NCI-H1694 (cell line): ENCODE results near the gene GPR137C.
A peak's percentile ranks its signal among the peaks of the same experiment; 100 is the strongest.
"Not testable (repeated sequence)": the region's sequence is repeated elsewhere in the genome, so short reads cannot be mapped to it uniquely, and the experiment has no call there.

Experiments used
- DNase-seq: peaks from one replicate; lab custom pipeline; 2025; lab: John Stamatoyannopoulos, UW

Gene GPR137C

DNA sequence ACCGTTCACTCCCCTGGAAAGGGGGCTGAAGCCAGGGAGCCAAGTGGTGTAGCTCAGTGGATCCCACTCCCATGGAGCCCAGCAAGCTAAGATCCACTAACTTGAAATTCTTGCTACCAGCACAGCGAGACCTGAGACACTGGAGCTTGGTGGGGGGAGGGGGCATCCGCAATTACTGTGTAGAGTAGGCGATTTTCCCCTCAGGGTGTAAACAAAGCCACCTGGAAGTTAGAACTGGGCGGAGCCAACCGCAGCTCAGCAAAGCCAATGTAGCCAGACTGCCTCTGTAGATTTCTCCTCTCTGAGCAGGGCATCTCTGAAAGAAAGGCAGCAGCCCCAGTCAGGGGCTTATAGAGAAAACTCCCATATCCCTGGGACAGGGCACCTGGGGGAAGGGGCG lies 15.8 kb downstream of the GPR137C start:
- DNase-seq, result not testable (repeated sequence)

- DNase-seq, result no peak
These were observed 23.2 kb downstream of the GPR137C start for GRCh38 chr14:52575858-52576257.

GRCh38 chr14:52583544-52583943 lies 30.9 kb downstream of the GPR137C start:
- no peak for DNase-seq

DNA sequence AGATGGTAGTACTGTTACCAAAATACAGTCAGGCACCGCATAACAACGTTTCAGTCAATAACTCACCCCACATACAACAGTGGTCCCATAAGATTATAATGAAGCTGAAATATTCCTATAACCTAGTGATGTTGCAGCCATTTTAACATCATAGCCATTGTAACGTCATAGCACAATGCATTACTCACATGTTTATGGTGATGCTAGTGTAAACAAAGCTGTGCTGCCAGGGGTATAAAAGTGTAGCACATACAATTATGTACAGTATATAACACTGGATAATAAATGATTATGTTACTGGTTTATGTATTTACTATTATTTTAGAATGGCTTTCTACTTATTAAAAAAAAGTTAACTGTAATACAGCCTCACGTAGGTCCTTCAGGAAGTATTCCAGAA lies 37.0 kb downstream of the GPR137C start:
- no peak for DNase-seq

DNA sequence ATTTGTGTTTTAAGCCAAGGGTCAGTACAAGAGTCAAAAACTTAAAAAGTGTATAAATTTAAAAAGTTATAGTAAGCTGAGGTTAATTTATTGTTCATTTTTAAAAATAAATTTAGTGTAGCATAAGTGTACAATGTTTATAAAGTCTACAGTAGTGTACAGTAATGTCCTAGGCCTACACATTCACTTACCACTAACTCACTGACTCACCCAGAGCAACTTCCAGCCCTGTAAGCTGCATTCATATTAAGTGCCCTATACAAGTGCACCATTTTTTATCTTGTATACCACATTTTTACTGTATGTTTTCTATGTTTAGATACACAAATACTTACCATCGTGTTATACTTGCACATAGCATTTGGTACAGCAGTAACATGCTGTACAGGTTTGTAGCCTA lies 37.7 kb downstream of the GPR137C start:
- no peak for DNase-seq

DNA sequence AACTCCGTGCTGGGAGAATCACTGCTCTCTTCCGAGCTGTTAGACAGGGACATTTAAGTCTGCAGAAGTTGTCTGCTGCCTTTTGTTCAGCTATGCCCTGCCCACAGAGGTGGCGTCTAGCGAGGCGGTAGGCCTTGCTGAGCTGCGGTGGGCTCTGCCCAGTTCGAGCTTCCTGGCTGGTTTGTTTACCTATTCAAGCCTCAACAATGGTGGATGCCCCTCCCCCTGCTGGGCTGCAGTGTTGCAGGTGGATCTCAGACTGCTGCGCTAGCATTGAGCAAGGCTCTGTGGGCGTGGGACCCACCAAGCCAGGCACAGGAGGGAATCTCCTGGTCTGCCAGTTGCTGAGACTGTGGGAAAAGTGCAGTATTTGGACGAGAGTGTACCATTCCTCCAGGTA lies 43.7 kb downstream of the GPR137C start:
- no peak for DNase-seq

- no peak for DNase-seq
These were observed 44.2 kb downstream of the GPR137C start for GRCh38 chr14:52596861-52597260.

DNA sequence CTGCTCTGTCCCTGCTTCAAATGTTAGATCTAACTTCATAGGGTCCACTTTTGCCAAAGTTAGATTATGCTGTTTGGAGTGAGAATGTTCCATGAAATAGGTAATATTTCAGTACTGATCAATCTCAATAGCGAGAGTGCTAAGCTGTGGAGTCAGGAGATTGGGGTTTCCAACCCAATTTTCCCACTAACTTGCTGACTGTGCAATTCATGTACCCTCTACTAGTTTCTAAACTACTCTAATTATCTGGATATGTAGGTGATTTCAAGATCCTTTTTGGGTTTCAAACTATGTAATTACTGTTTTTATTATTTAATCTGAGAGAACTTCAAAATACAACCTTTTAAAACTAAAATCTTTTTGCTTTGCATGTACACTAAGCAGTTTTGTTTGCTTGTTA lies 45.9 kb downstream of the GPR137C start:
- DNase-seq, result no peak

DNA sequence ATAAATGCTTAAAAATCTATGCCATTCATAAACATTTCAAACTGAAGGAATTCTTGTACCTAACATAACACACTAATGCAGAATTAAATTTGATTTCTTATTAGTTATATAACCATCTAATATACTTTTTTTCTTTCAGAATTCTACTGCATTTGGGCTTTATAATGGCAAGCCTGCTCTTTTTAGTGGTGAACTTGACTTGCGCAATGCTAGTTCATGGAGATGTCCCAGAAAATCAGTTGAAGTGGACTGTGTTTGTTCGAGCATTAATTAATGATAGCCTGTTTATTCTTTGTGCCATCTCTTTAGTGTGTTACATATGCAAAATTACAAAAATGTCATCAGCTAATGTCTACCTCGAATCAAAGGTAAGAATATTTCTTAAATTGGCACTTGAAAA lies 47.3 kb downstream of the GPR137C start:
- DNase-seq, result no peak

DNA sequence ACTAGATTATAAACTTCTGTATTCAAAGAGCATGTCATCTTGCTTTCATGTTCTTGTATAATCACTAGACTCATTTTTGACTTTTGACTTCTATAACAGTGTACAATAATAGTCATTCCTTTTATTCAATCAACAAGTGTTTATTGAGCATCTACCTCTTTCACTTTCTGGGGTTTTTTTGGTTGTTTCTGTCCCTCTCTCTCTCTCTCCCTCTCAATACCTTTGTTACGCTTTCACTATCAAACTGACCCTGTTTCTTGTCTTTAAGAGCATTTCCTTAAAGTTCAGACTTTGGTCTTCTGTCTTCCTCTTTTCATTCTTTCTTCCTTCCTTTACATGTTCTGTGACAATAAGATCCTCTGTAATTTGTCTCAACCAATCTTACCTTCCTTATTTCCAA lies 49.5 kb downstream of the GPR137C start:
- no peak for DNase-seq

- peak; percentile 22 for DNase-seq
These were observed 54.4 kb downstream of the GPR137C start for GRCh38 chr14:52607061-52607460.

GRCh38 chr14:52609445-52610044 lies 56.9 kb downstream of the GPR137C start:
- DNase-seq, result no peak

DNA sequence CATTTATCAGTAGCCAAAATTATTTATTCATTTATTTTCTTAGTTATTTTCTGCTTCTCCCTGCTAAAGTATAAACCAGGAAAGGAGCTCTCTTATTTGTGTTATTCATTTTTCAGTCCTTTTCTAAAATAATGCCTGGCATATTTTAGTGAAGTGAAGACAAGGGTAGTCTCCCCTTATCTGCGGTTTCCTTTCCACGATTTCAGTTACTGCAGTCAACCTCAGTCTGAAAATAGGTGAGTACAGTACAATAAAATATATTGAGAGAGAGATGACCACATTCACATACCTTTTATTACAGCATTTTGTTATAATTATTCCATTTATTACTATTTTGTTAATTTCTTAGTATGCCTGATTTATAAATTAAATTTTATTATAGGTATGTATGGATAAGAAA lies 57.6 kb downstream of the GPR137C start:
- no peak for DNase-seq

DNA sequence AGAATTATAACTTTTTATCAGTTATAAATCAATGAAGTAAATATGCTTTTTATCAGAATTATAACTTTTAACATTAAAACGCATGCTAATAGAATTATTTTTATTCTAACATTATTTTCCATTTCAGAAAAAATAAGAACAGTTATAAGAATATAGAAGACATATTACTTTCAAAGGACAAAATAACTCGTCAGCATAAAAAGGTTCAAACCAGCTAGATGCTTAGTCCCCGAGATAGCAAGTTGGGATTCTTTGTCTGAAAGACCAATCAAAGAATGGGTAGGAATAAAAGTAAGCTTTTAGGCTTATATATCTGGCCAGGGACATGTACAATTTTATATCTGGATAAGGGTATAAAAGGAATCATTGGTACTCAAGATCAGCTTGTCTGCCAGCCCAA lies 66.0 kb downstream of the GPR137C start:
- no peak for DNase-seq

- no peak for DNase-seq
These were observed 67.1 kb downstream of the GPR137C start for GRCh38 chr14:52619687-52620086.

DNA sequence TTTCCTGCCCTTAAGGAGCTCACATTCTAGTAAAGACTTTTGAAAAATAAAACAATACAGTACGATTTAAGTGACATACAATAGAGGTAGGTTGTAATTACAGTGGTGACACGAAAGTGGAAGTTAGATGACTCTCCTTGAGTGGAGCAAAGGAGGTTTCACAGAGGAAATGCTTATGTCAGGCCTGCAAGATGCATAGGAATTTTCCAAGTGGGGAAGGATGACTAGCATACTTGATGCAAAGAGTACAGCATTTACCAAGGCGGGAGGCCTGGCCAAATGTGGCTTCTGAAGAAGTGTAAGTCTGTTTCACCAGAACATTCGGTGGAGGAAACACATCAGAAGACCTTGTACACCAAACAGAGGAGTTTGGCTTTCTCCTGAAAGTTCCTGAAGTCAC lies 87.5 kb downstream of the GPR137C start:
- no peak for DNase-seq

GRCh38 chr14:52641745-52642144 lies 89.1 kb downstream of the GPR137C start:
- DNase-seq, result no peak

DNA sequence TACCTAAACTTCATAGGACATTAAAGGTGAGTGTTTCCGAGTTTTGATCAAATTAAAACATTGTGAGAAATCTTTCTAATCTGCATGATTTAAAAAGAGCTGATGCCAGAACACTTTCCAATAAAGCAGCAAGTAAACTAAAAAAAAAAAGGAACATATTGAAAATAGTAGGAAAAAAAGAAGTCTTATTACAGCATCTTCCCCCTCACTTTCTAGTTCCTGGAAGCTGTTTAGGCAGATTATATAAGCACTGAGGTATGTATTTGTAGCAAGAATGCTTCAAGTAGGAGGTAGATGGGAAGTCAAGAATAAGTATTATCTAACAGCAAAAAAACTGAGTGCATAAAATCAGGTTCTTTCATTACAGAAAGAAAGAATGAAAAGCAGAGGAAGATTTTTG lies 96.9 kb downstream of the GPR137C start:
- no peak for DNase-seq

- DNase-seq, result no peak
These were observed 98.1 kb downstream of the GPR137C start for GRCh38 chr14:52650774-52651173.

- DNase-seq, result no peak
These were observed 104.3 kb downstream of the GPR137C start for GRCh38 chr14:52656905-52657304.

DNA sequence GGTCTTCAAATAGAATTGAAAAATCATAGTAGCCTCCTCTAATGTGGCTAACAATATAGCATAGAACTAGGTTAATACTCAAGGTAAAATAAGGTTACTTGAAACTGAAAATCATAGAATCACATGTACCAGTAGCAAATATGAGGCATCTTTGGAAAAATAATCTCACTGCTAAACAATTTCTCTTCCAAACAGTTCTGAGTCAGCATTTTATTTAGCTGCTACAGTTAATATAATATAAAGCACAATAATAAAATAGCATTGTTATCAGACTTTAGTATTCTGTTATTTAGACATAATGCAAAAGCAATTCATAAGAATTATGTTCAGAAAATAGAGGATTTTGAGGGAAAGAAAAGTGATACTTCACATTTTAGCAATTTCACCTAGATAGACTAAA lies 107.7 kb downstream of the GPR137C start:
- DNase-seq, result no peak

DNA sequence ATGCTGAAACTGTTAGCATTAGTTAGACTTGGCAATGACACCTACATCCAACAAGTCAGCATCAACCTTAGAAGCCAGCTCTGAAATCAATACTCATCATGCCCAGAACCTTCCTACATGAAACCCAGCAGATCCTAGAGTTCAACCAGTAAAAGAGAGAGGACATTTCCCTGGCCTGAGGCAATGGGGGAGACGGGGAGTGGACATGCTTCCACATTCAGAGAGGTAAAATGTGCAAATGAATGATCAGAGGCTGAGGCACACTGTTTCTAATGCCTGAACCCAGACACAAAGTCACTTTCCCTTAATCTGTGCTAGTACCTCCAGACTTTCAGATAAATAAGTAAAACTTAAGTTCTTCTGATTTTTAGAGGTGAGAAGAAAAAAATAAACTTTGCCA lies 108.2 kb downstream of the GPR137C start:
- no peak for DNase-seq

DNA sequence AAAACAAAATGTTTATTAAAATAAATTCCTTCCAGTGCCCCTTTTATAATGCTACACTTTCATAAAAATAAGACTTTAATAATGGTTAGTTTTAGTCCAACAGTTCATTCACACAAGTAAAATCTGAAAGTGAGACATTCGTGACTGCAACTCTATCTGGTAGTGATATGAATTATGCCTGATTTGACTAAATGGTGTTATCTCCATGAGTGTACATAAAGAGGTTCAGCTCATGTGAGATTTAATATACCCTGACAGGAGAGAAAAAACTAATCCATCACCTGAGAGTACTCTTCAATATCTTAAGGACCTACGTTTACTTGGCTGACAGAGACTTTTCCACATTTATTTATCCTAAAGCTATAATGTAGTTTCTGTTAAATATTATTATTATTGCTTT lies 108.7 kb downstream of the GPR137C start:
- no peak for DNase-seq

- DNase-seq, result no peak
These were observed 111.2 kb downstream of the GPR137C start for GRCh38 chr14:52663850-52664249.

GRCh38 chr14:52678591-52678990 lies 126.0 kb downstream of the GPR137C start:
- no peak for DNase-seq
